Transverse colon (tissue), 3 donors: Measurements from ENCODE around the gene PLEKHG4B.

Source experiments
- EP300 ChIP-seq: sonication (generic); formaldehyde crosslinking; IDR thresholded peaks from one replicate; pipeline ENCODE4 v1.6.1; 2017; ENCODE audit warnings: antibody characterized with exemption, low read depth
- TF ChIP-seq, protein P1 (sequence below), 5 experiments: fragments of 200-600 bp in 3 of 5; fragments of 450-650 bp in 2 of 5; sonication (generic) in 3 of 5; IDR thresholded peaks; 1 replicate in 2 of 5; 2 replicates in 3 of 5; pipeline ENCODE4 v1.5.1; 2016 to 2017; ENCODE audit warnings: antibody characterized with exemption in 5 of 5, inconsistent platforms in 3 of 5, mild to moderate bottlenecking in 2 of 5, moderate library complexity in 1 of 5

DNA sequence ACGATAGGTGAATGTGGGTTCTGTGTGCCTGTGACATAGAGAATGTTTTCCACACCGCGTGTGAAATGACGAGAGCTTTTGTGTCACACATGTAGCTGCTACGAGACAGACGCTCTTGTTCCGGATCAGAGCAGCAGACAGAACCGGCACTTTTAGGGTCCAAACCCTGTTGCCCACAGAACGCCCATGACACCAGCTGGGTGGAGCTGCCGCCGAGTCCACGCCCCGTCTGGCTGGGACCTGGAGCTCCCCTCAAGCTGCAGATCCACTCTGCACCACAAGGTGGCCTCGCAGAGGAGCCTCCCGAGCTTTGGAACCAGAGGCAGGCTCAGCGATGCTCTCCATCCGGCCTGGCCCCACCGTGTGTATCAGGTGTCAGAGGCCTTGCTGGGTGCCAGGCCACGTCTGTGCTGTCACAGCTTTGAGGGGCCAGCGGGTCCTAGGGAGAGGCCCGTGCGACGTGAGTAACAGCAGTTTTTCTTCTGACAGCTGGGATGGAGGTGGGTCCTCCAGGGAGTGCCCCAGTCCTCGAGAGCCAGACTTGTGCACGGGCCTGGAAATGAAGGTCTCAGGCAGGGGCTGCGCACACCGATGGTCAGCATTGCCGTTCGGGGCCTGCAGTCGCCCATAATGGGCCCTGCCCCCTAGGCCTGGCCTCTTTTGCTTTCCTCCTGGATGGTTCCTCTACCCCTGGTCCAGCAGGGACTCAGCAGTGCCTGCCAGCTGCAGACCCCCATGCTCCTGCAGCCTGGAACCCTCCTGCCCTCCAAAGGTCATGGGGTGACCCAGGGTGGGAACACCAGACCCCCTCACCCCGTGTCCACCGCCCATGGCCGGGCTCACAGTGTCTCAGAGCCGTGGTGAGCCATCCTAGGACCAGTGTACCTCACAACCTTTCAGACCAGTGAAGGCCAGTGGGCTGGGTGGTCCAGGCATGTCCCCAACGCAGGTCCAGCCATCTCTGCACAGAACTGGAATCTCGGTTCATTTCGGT lies 96.8 kb downstream of the PLEKHG4B start:
- TF ChIP-seq, protein P1, sequence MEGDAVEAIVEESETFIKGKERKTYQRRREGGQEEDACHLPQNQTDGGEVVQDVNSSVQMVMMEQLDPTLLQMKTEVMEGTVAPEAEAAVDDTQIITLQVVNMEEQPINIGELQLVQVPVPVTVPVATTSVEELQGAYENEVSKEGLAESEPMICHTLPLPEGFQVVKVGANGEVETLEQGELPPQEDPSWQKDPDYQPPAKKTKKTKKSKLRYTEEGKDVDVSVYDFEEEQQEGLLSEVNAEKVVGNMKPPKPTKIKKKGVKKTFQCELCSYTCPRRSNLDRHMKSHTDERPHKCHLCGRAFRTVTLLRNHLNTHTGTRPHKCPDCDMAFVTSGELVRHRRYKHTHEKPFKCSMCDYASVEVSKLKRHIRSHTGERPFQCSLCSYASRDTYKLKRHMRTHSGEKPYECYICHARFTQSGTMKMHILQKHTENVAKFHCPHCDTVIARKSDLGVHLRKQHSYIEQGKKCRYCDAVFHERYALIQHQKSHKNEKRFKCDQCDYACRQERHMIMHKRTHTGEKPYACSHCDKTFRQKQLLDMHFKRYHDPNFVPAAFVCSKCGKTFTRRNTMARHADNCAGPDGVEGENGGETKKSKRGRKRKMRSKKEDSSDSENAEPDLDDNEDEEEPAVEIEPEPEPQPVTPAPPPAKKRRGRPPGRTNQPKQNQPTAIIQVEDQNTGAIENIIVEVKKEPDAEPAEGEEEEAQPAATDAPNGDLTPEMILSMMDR (IDR thresholded peaks at IDR 0.05), result peak; percentile 92 to 97 (median 95)
- TF ChIP-seq EP300, result no peak
